NOMO-1 treated with dmso at 0.1 percent for 144 hours (cell line): ENCODE results near the gene SMG7.

Source experiments
- DNase-seq: peaks from one replicate; lab custom pipeline; 2025; ENCODE audit not compliant: unreplicated experiment; lab: John Stamatoyannopoulos, UW

SMG7 gene

DNA sequence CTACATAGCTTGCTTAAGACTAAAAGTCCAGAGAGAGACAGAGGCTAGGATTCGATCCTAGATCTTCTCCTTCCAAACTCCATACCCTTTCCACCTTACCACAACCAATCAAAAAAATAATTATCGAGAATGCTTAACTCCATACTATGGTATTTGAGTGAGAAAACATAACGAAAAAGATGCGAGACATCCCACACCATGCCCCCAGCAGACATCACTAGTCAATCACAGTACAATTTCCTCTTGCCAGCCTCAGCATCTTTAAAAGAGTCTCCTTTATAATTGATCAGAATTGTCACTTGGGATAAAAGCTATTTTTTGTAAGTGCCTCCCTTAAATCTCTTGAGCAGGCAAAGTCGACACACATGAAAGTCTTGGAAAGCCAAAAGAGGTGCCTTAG is 117.1 kb downstream of the SMG7 start:
- DNase-seq = no peak

- no peak for DNase-seq
These were observed 117.6 kb downstream of the SMG7 start for GRCh38 chr1:183589874-183590243.

GRCh38 chr1:183590244-183591191 is 118.2 kb downstream of the SMG7 start, which contains the start of gene NCF2:
Gene NCF2 (minus strand): TSS chr1:183590459. CDS start chr1:183590329, 130 bp downstream.
- DNase-seq = peak; percentile 98

DNA sequence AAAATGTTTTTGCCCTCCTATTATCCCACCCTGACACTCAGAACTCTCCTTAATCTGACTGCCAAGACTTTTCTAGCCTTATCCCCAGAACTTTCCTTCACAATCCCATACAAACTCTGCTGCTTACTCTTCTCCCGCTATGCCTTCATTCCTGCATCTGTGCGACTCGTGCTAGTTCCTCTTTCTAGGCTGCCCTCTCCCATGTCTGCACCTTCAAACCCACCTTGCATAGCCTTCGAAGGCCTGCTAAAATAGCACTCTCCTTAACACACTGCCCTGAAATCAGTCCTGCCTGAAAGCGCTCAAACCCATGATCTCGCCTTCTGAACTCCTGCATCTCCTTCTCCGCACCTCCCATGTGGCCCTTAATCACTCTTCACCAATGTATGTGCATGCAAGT is 120.4 kb downstream of the SMG7 start:
- no peak for DNase-seq

GRCh38 chr1:183593356-183593755 is 121.1 kb downstream of the SMG7 start:
- DNase-seq = peak; percentile 88

GRCh38 chr1:183595537-183595936 is 123.2 kb downstream of the SMG7 start:
- no peak for DNase-seq

- no peak for DNase-seq
These were observed 124.2 kb downstream of the SMG7 start for GRCh38 chr1:183596500-183596899.

- no peak for DNase-seq
These were observed 125.5 kb downstream of the SMG7 start for GRCh38 chr1:183597656-183598347.

DNA sequence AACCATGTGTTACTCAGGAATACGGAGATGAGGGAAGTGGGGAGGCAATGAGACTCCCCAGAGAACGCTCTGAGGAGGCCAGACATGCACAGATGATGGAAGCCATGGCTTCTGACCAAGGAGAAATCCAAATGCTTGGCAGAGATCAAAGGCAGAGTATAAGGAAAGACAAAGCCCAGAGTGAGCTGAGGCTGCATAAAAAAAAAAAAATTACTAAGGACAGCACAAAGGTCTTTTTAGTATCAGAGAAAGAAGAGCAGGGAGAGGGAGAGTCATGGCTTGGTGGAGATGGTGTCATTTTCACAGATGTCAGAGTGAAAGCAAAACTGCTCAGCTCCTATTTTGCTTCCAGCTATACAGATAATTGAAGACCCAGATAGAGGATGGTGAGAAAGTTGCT is 126.1 kb downstream of the SMG7 start:
- no peak for DNase-seq

GRCh38 chr1:183600136-183600535 is 127.8 kb downstream of the SMG7 start:
- peak; percentile 16 for DNase-seq

DNA sequence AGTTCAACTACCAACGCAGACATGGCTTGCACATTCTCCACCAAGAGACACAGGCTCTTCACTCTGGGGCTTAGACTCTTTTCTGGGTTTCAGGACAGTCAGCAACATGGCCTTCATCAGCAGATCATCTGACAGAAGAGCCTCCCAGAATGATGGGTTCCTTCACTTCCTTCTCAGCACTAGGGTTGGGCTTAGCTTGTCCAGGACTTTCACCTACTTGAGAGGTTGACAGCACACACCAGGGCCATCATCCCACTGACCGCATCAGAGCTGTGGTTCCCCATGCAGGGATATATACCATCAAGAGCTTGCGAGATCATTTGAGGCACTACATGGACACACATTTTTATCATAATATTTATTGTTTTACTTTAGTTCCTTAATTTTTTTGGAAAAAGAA is 128.3 kb downstream of the SMG7 start:
- no peak for DNase-seq

DNA sequence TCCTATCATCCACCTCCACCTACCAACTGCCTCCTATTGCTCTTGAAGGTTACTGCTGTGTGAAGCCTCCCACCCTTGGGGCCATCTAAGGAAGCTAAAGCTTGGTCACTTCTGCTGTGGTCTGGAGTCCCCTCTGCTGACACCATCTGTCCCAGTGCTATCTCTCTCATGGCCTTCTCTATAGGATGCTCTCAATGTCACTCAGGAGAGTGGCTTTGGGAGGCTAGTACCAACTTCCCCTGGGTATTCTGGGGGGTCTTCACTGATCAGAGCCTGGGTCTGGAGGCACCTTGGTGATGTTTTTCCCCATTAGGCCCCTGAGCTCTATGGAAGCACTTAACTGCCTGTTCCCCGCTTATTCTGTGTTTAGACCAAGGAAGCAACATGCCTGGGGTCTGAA is 130.2 kb downstream of the SMG7 start:
- DNase-seq = no peak
